Measurements from ENCODE around the gene TTC7B. TPM values are rescaled to one million over a fixed set of nuclear protein-coding genes. Genes with fewer than 3 reads are reported as not detected.

The TTC7B gene
- total and polyA plus RNA-seq, 2 of the 13 experiments (the other 11 are each of a cell fraction or from before 2014, with no cell fraction given), result 1.3 to 3.2 TPM

DNA sequence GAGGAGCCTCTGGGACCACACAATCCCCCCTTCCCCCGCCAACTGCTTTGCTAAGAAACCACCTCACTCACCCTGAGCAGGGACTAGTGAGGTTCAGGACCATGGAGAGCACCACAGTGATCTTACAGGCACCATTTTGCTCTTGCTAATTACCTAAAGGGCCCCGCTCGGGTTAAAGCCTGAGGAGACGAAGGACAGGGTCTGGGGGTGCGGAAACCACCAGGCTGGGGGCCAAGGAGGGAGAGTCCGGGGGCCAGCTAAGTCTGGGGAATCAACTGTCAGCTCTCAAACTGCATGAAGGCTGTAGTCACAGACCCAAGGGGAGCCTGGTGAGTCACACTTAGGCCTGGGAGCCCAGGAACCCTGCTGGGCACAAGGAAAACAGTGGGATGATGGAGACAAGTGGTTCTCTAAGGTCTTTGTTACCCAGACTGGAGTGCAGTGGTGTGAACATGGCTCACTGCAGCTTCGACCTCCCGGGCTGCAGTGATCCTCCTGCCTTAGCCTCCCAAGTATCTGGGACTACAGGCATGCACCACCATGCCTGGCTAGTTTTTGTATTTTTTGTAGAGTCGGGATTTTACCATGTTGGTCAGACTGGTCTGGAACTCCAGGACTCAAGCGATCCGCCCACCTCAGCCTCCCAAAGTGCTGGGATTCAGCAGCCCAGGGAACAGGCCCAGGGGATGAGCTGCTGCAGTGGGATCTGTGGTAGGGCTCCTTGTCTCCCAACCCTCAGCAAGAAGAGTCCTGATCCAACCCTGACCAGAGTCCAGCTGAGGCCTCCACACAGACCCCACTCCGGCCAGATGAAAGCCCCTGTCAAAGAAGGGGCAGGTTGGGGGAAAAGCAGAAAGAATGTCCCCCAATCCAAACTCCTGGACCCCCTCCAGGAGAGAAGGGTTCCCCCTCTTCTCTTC lies 320.6 kb downstream of the TTC7B start (continued):
- TF ChIP-seq, protein P1, sequence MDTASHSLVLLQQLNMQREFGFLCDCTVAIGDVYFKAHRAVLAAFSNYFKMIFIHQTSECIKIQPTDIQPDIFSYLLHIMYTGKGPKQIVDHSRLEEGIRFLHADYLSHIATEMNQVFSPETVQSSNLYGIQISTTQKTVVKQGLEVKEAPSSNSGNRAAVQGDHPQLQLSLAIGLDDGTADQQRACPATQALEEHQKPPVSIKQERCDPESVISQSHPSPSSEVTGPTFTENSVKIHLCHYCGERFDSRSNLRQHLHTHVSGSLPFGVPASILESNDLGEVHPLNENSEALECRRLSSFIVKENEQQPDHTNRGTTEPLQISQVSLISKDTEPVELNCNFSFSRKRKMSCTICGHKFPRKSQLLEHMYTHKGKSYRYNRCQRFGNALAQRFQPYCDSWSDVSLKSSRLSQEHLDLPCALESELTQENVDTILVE (CRISPR knock-in tag; IDR thresholded peaks at IDR 0.05), result peak; percentile 77; the same call in 1 of the 2 replicates
- TF ChIP-seq SNAPC2 (CRISPR knock-in tag; IDR thresholded peaks at IDR 0.05) (no peak), ZNF629 (CRISPR knock-in tag; conservative IDR thresholded peaks at IDR 0.05) (no peak), MTA3 (CRISPR knock-in tag; IDR thresholded peaks at IDR 0.05) (no peak), FOXP1 (IDR thresholded peaks at IDR 0.05) (no peak), FOXP1 (CRISPR knock-in tag; IDR thresholded peaks at IDR 0.05) (no peak), ASH2L (IDR thresholded peaks at IDR 0.05; ENCODE audit: insufficient read length, low read depth, low read length) (no peak), HES4 (CRISPR knock-in tag; IDR thresholded peaks at IDR 0.05; ENCODE audit: borderline replicate concordance) (peak; percentile 73; the same call in 1 of the 2 replicates), SMAD9 (CRISPR knock-in tag; IDR thresholded peaks at IDR 0.05) (no peak), FOXP4 (CRISPR knock-in tag; IDR thresholded peaks at IDR 0.05) (no peak), ZNF12 (CRISPR knock-in tag; IDR thresholded peaks at IDR 0.05) (peak; percentile 46; the same call in 1 of the 2 replicates), SIX4 (CRISPR knock-in tag; IDR thresholded peaks at IDR 0.05) (0 out of 2 replicates have a peak, but pooled peaks have one; percentile 37), JDP2 (CRISPR knock-in tag; IDR thresholded peaks at IDR 0.05; ENCODE audit: borderline replicate concordance) (no peak; the same call in 1 of the 2 replicates), ZNF17 (CRISPR knock-in tag; IDR thresholded peaks at IDR 0.05) (no peak), FOSL1 (CRISPR knock-in tag; IDR thresholded peaks at IDR 0.05; ENCODE audit: borderline replicate concordance) (no peak), ZNF460 (CRISPR knock-in tag; IDR thresholded peaks at IDR 0.05; ENCODE audit: borderline replicate concordance) (no peak), CBFB (CRISPR knock-in tag; IDR thresholded peaks at IDR 0.05) (no peak), FOXK1 (CRISPR knock-in tag; IDR thresholded peaks at IDR 0.05; ENCODE audit: borderline replicate concordance, low read depth) (peak; percentile 45; the same call in 1 of the 2 replicates), ZNF577 (CRISPR knock-in tag; IDR thresholded peaks at IDR 0.05; ENCODE audit: borderline replicate concordance, low read depth) (no peak), ZBTB2 (CRISPR knock-in tag; IDR thresholded peaks at IDR 0.05; ENCODE audit: low read depth) (no peak), ZNF704 (CRISPR knock-in tag; IDR thresholded peaks at IDR 0.05; ENCODE audit: borderline replicate concordance) (no peak)
- TF ChIP-seq, protein P2, sequence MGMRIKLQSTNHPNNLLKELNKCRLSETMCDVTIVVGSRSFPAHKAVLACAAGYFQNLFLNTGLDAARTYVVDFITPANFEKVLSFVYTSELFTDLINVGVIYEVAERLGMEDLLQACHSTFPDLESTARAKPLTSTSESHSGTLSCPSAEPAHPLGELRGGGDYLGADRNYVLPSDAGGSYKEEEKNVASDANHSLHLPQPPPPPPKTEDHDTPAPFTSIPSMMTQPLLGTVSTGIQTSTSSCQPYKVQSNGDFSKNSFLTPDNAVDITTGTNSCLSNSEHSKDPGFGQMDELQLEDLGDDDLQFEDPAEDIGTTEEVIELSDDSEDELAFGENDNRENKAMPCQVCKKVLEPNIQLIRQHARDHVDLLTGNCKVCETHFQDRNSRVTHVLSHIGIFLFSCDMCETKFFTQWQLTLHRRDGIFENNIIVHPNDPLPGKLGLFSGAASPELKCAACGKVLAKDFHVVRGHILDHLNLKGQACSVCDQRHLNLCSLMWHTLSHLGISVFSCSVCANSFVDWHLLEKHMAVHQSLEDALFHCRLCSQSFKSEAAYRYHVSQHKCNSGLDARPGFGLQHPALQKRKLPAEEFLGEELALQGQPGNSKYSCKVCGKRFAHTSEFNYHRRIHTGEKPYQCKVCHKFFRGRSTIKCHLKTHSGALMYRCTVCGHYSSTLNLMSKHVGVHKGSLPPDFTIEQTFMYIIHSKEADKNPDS (CRISPR knock-in tag; IDR thresholded peaks at IDR 0.05), result no peak
